Measurements from ENCODE around the gene VASH2.

Gene VASH2

GRCh38 chr1:213008564-213008963, 58.2 kb downstream of the VASH2 start:
- no peaks in the 10 kb centered on the region for H3F3A ChIP-seq (ENCODE audit: insufficient read depth, low read length)
- peaks cover 5% of the 10 kb centered on the region for H3K4me1 ChIP-seq (ENCODE audit: insufficient read depth, low read length, severe bottlenecking)
- peaks cover 4% of the 10 kb centered on the region; the same call in 1 of the 2 replicates for H3K79me2 ChIP-seq (ENCODE audit: insufficient read depth, low read length)
- H3K27me3 ChIP-seq (ENCODE audit: insufficient read depth, low read length) = no peaks in the 10 kb centered on the region
- H3K4me2 ChIP-seq (ENCODE audit: low read length) = no peak overlapping the region
- H3K4me3 ChIP-seq (ENCODE audit: low read depth, low read length, poor library complexity, severe bottlenecking) = no peak overlapping the region
- no peaks in the 10 kb centered on the region for H4K20me1 ChIP-seq (ENCODE audit: insufficient read depth, low read length)
- H3K27ac ChIP-seq (ENCODE audit: low read depth, low read length, poor library complexity, severe bottlenecking) = no peak overlapping the region
- H3K36me3 ChIP-seq (ENCODE audit: insufficient read depth, low read length) = peaks cover 62% of the 10 kb centered on the region
- H3K9ac ChIP-seq (ENCODE audit: low read length) = no peak overlapping the region
- TF ChIP-seq EZH2 (IDR thresholded peaks at IDR 0.05; ENCODE audit: borderline replicate concordance, low read length) = no peak
- no peak for TF ChIP-seq CTCF (IDR thresholded peaks at IDR 0.05; ENCODE audit: low read length)
- H3K9me2 ChIP-seq (ENCODE audit: low read depth, low read length) = no peaks in the 10 kb centered on the region
- H2AFZ ChIP-seq (ENCODE audit: low read length) = no peak overlapping the region
- no peaks in the 10 kb centered on the region for H3K9me3 ChIP-seq (ENCODE audit: low read length)

GRCh38 chr1:213014642-213015041, 64.3 kb downstream of the VASH2 start:
- Histone ChIP-seq H4K20me1 (ENCODE audit: insufficient read depth, low read length) (no peaks in the 10 kb centered on the region), H3K9me3 (ENCODE audit: low read length) (no peaks in the 10 kb centered on the region), H3K9ac (ENCODE audit: low read length) (peak overlapping the region; percentile 76), H3K4me3 (ENCODE audit: low read depth, low read length, poor library complexity, severe bottlenecking) (peak overlapping the region; percentile 75), H3K4me1 (ENCODE audit: insufficient read depth, low read length, severe bottlenecking) (peaks cover 24% of the 10 kb centered on the region), H3K36me3 (ENCODE audit: insufficient read depth, low read length) (peaks cover 18% of the 10 kb centered on the region), H3K27me3 (ENCODE audit: insufficient read depth, low read length) (no peaks in the 10 kb centered on the region), H3K9me2 (ENCODE audit: low read depth, low read length) (no peaks in the 10 kb centered on the region), H2AFZ (ENCODE audit: low read length) (no peak overlapping the region), H3K27ac (ENCODE audit: low read depth, low read length, poor library complexity, severe bottlenecking) (peak overlapping the region; percentile 54), H3F3A (ENCODE audit: insufficient read depth, low read length) (no peaks in the 10 kb centered on the region), H3K4me2 (ENCODE audit: low read length) (peak overlapping the region; percentile 89), H3K79me2 (ENCODE audit: insufficient read depth, low read length) (peaks cover 18% of the 10 kb centered on the region)
- TF ChIP-seq CTCF (IDR thresholded peaks at IDR 0.05; ENCODE audit: low read length) = no peak
- no peak for TF ChIP-seq EZH2 (IDR thresholded peaks at IDR 0.05; ENCODE audit: borderline replicate concordance, low read length)

- no peak for TF ChIP-seq CTCF (IDR thresholded peaks at IDR 0.05; ENCODE audit: low read length)
- no peak for TF ChIP-seq EZH2 (IDR thresholded peaks at IDR 0.05; ENCODE audit: borderline replicate concordance, low read length)
- Histone ChIP-seq H3K4me3 (ENCODE audit: low read depth, low read length, poor library complexity, severe bottlenecking) (peak within 1 kb of the TSS; percentile 75), H3K9me2 (ENCODE audit: low read depth, low read length) (no peaks in the 10 kb centered on the region), H3K79me2 (ENCODE audit: insufficient read depth, low read length) (peaks cover 18% of the 10 kb centered on the region), H3K9me3 (ENCODE audit: low read length) (no peaks in the 10 kb centered on the region), H3K27me3 (ENCODE audit: insufficient read depth, low read length) (no peaks in the 10 kb centered on the region), H3K4me2 (ENCODE audit: low read length) (peak within 1 kb of the TSS; percentile 89), H3K4me1 (ENCODE audit: insufficient read depth, low read length, severe bottlenecking) (peaks cover 24% of the 10 kb centered on the region), H2AFZ (ENCODE audit: low read length) (no peak within 1 kb of the TSS), H3K9ac (ENCODE audit: low read length) (peak within 1 kb of the TSS; percentile 76), H4K20me1 (ENCODE audit: insufficient read depth, low read length) (no peaks in the 10 kb centered on the region), H3K36me3 (ENCODE audit: insufficient read depth, low read length) (peaks cover 18% of the 10 kb centered on the region), H3K27ac (ENCODE audit: low read depth, low read length, poor library complexity, severe bottlenecking) (peak within 1 kb of the TSS; percentile 54), H3F3A (ENCODE audit: insufficient read depth, low read length) (no peaks in the 10 kb centered on the region)
Measured at GRCh38 chr1:213015099-213016050, 65.0 kb downstream of the VASH2 start, which contains the start of gene ANGEL2. Gene ANGEL2 (minus strand): TSS chr1:213015867. CDS start chr1:213015671, 196 bp downstream.

All from OCI-LY1 (cell line).